Measurements from ENCODE around the gene TTC12.
A peak's percentile ranks its signal among the peaks of the same experiment; 100 is the strongest.

TTC12 gene, protein sequence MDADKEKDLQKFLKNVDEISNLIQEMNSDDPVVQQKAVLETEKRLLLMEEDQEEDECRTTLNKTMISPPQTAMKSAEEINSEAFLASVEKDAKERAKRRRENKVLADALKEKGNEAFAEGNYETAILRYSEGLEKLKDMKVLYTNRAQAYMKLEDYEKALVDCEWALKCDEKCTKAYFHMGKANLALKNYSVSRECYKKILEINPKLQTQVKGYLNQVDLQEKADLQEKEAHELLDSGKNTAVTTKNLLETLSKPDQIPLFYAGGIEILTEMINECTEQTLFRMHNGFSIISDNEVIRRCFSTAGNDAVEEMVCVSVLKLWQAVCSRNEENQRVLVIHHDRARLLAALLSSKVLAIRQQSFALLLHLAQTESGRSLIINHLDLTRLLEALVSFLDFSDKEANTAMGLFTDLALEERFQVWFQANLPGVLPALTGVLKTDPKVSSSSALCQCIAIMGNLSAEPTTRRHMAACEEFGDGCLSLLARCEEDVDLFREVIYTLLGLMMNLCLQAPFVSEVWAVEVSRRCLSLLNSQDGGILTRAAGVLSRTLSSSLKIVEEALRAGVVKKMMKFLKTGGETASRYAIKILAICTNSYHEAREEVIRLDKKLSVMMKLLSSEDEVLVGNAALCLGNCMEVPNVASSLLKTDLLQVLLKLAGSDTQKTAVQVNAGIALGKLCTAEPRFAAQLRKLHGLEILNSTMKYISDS

DNA sequence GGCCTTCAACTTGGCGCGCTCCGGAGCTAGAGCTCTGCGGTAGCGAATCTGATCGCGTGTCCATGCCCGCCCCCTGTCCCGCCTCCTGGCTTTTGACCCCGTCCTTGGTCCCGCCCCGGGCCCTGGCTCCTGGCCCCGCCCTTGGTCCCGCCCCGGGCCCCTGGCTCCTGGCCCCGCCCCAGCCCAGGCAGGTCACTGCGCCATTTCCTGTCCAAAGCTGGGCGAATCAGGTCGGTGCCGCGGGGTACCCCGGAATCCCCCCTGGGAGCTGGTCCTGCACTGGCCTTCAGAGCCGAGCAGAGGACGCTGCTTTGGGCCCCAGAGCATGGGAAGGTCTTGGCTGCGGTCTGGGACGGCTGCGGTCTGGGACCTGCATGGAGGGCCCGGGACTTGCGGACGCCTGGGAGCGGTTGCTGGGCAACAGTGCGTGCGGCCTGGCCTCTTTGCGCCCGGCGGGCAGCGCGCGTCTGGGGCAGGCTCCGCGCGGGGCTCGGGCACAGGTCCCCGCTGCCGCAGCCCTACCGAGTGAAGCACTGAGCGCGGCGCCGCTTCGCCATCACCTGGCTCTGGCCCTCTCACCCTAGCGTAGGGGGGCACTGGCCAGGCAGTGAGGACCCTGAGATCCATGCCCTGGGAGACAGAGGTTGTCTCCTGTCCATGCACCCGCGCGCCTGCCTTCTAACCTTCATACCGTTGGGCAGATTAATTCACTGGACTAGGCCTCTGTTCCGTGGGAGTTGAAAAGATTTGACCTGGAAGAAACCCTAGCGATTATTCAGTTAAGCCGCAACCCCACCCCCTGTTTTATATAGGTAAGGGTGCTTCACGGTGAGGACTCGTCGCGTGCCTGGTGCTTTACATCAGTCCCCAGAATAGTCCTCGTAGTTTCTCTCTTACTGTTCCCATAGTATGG is at the start of gene TTC12:
Gene TTC12, plus strand, starts transcription at position 195 of the 913 bp plus-strand sequence. CDS start 1,675 bp downstream, outside the sequence.
- peak; percentile 28 to 94 (median 87) for DNase-seq

DNA sequence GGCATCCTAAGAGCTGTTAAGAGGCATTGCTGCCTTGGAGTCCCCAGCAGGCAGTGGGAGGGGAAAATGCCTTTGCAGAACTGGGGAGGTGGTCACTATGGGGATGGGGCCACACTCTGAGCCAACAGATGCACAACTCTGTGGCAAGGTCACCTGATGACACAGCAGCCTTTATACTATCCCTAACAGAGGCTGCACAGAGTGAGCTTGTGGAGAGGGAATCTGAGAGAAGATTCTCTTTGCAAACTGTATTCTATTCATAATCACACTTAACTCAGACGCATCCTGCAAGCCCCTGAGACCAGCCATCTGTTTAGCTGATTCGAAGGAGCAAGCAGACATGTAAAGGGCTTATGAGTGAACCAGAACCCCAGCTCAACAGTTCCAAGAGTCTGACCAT is 49.0 kb upstream of the TTC12 start:
- DNase-seq = peak in 1 of 58 donors; percentile 33

DNA sequence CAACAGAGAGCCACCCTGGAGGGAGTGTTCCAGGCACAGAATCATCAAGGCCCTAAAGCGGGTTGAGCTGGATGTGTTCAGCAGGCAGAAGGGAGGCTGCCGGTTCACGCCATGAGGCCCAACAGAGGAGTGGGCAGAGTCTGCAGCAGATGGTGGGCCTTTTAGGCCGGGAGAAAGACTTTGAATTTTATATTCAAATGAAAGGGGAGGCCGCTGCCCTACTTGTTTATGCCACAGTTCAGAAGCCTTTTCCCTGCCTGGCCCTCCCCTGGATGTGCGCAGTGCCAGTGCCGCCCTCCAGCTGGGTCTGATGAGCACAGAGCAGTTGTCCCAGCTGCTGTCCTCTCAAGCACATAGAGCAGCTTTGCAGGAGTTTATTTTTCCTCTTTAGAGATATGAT is 46.9 kb upstream of the TTC12 start:
- DNase-seq = peak in 44 of 58 donors; percentile 7 to 77 (median 52)

DNA sequence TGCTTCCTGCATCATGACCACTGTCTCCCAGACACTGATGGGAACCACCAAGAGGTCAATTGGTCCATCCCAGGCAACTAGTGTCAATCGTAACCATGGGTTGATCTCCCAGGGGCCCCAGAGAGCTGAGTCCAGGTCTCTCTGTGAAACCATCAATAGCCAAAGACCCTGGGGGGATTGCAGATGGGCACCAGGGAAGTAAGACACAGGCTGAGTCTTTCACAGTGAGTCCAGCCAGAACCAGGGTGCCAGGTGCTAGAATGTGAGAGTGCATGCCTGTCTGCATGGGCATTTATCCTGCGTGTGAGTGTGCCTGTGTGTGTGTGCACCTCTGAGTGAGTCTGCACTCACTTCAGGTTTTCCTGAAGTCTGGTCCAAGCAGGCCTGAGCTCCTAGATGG is 45.3 kb upstream of the TTC12 start:
- DNase-seq = no peak

DNA sequence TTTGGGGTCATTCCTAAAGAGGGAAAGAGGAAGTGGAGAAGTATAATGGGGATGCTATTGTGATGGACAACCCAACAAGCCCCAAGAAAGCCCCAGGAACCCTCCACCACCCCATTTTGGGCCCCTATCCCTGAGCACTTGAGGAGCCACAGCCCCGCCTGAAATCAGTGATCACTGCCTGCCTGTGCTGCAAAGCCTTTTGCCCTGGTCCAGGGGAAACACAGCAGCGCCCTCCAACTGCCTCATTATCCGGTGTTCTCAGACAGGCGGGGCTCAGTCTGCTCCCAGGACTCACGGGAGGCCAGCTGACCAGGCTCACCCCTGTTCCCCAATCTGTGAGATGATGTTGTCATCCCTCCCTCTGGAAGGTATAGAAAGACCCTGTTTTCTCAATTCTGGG is 44.7 kb upstream of the TTC12 start:
- DNase-seq = no peak

DNA sequence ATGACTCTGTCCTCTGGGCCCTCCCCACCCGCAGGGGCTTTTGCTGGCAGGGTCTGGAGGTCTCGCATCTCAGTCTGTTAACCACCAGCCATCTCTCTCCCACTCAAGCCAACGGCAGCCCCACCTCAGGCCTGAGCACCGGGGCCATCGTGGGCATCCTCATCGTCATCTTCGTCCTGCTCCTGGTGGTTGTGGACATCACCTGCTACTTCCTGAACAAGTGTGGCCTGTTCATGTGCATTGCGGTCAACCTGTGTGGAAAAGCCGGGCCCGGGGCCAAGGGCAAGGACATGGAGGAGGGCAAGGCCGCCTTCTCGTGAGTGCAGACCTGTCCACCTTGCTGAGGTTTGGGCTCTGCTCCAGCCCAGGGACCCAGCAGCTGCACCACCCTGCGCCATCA is 44.3 kb upstream of the TTC12 start:
- DNase-seq = no peak

DNA sequence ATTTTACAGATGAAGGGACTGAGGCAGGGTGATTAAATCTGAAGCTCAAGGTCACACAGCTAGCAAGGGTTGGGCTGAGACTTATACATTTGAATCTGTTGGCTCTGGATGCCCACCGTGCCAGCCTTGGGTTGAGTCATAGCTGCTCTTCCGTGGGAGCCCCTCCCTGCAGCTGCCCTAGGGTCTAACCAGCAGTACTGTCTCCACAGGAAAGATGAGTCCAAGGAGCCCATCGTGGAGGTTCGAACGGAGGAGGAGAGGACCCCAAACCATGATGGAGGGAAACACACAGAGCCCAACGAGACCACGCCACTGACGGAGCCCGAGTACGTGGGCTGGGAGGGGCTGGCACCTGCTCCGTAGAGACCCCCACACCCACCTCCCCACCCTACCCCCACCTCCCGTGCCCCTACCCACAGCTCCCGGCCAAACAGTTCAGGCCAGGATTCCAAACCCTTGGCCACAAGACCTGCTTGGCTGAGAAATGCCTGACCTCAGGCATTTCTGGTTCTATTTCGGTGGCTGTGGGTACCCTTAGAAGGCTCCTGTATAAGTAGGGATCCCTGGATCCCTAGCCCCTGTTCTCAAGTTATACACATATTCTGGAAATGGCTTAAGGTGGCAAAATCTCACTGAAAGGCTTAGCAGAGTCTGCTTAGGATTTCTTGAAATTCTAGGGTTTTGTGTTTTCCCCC is 42.7 kb upstream of the TTC12 start:
- no peak for DNase-seq

DNA sequence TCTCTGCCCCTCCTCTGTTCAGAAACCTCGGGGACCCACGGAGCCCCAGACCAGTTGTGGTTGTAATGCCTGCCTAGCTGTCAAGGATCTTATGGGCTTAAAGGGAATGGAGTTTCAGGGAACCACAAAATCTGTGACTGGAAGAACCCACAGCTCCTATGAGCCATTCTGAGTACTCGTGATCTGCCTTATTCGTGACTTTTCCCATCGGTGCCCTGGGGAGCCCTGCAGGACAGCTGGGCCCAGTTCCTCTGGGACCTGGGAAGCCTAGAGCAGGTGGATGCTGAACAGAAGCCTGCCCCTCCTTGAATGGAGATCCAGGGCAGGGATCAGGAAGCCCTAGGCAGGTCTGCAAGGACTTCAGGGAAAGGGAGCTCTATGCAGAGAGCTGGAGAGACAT is 42.1 kb upstream of the TTC12 start:
- DNase-seq = no peak

DNA sequence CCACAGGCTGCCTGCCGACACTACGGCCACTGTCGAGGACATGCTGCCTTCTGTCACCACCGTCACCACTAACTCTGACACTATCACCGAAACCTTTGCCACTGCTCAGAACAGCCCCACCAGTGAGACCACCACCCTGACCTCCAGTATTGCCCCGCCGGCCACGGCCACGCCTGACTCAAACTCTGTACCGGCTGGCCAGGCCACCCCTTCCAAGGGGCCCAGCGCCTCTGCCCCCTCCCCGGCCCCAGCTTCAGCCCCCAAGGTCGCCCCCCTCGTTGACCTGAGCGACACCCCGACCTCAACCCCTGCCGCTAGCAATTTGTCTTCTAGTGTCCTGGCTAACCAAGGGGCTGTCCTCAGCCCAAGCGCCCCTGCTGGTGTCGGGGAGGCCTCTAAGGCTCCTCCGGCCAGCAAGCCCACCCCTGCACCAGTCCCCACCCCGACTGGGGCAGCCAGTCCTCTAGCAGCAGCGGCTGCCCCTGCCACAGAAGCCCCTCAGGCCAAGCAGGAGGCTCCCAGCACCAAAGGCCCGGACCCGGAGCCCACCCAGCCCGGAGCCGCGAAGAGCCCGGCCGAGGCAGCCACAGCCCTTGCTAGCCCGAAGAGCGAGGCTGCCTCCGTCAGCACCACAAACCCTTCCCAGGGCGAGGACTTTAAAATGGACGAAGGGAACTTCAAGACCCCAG is 41.3 kb upstream of the TTC12 start:
- DNase-seq = no peak

DNA sequence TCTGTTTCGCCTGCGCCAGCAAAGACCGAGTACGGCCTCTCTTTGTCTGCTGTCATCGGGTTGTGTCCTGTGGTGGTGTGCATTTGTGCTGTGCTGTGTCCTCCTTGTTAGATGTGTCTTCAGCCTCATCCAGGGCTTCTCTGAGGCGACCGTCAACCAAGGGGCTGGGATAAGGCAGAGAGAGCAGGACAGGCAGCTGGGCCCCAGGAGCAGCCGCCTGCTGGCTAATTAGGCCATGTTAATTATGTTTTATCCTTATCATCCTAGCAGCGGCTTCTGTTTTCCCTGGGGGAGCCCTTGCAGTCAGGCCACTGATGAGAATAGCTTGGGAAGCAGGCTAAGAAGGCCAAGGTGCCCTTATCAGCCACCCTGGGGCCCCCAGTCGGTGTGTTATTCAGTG is 40.7 kb upstream of the TTC12 start:
- DNase-seq = no peak

DNA sequence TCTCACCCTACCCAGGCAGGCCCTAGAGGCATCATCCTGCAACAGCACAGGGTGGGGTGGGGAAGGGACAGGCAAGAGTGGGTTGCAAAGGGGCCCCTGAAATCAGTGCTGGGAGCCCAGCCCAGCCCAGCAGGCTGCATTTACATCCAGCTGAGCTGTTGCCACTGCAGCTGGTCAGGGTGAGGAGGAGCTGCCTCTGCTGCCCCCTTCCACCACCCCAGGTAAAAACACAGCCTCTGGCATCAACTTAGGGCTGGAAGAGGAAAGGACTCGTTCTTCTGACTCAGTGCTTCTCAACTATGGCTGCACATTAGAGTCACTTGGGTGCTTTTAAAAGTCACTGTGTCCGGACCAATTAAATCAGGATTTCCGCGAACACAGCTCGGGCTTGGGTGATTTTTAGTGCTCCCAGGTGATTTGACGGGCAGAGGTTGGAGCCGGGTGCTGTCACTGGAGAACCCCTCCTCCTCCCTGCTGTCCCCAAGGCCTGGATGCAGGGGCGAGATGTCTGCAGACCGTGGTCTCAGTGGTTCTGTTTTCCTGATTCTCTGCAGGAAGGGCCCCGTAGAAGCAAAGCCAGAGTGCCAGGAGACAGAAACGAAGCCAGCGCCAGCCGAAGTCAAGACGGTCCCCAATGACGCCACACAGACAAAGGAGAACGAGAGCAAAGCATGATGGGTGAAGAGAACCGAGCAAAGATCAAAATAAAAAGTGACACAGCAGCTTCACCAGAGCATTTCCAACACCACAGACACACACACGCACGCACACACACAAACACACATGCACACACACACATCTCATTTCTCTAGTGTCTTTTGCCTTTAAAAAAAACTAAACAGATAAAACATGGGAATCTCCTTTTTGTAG is 39.4 kb upstream of the TTC12 start:
- peak in 27 of 58 donors; percentile 4 to 52 (median 28) for DNase-seq

DNA sequence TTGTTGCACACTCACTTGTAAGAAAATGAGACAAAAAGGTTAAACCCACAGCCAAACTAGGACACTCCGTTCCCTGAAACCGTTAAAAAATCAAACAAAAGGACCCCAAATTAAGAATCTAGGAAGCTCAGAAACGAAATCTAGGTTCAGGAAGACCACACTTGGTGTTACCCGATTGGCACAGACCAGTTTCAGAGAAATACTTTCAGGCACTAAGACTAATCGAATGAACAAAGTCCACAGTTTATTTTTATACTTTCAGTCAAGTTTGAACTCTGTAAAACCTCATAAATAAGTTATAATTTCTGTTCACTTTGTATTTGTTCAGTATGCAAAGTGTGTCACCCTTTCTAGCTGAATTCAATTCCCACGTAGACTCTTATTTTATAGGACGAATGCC is 38.8 kb upstream of the TTC12 start:
- no peak for DNase-seq

DNA sequence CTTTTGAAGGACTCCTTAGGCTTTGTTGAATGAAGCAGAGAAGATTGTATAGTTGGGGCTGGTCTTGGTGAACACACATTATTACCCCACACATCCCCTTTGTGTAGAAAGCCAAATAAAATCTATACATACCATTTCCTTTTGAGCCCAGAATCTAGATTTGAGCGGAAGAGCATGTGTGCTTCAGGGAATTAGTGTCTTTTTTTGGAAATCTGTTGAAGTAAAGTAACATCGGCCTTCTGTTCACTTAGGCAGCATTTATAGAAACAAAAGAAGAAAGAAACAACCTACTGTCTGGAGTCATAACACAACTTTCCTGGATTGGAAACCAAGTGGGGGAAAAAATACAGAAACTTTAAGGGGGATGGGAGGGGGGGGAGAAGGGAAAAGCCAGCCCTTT is 37.9 kb upstream of the TTC12 start:
- no peak for DNase-seq

DNA sequence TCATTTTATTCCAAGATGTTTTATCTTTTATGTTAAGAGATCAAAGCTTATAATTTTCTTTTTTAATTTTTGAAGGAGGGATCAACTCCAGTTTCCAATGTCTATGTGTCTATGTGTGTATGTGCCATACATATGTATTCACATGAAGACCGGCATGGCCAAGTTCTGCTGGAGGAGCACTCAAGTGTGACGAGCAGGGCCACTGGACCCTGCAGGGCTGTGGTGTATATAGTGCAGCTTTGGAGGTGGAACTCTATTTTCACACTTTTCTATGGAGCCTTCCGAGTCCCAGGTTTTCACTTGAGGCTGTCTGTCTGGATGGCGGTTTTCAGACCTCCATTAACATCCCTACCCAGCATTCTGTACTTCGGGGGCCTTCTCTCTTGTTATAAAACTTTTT is 36.5 kb upstream of the TTC12 start:
- DNase-seq = no peak

DNA sequence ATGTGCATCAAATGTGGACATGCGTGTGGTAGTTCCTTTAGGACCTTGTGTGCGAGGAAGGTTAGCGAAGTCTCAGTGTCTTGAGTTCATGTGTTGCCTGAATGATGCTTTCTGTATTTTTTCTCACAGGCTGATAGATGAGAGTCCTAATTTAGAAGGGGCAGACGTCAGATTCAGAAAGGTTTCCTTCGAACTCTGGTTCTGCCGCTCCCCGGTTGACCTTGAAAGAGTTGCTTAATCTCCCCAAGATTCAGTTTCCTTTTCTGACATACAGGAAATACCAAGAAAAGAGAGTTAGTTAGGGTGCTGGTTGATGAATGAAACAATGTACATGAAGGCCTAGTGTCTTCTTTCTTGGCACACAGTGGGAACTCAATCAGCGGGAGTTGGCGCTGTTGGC is 35.9 kb upstream of the TTC12 start:
- DNase-seq = no peak

DNA sequence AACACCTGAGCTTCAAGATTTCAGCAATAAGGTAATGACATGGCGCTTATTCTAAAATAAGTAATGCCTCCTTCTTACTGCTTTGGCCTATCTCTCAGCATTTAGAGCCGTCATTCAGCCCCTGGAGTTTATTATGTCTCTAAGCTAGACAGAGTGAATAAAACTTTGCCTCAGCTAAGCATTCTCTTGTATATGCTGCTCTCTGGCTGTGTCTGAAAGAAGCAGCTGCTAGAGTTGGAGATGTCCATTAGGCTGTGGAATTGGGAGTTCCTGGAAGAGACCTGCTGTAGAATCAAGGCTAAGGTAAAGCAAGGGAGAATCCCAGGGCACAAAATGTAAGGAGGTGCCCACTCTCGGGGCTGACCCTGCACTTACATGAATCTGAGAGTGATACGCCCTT is 35.5 kb upstream of the TTC12 start:
- peak in 5 of 58 donors; percentile 11 to 35 (median 16) for DNase-seq

DNA sequence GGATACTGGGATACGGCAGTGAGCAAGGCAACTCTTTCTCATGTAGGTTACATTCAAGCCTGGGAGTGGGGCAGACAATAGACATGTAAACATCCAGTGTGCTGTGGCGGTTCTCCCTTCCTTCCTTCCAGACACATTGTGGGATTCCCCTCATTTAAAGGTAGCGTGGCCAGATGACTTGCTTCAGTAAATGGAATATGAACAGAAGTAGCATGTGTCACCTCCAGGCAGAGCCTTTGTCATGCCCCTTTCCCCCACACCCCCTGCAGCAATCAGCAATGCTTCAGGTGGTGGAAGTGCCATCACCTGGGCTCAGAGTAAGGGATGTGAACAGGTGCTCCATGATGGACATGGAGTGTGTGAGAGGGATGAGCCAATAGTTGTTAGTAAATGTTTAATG is 34.8 kb upstream of the TTC12 start:
- no peak for DNase-seq

DNA sequence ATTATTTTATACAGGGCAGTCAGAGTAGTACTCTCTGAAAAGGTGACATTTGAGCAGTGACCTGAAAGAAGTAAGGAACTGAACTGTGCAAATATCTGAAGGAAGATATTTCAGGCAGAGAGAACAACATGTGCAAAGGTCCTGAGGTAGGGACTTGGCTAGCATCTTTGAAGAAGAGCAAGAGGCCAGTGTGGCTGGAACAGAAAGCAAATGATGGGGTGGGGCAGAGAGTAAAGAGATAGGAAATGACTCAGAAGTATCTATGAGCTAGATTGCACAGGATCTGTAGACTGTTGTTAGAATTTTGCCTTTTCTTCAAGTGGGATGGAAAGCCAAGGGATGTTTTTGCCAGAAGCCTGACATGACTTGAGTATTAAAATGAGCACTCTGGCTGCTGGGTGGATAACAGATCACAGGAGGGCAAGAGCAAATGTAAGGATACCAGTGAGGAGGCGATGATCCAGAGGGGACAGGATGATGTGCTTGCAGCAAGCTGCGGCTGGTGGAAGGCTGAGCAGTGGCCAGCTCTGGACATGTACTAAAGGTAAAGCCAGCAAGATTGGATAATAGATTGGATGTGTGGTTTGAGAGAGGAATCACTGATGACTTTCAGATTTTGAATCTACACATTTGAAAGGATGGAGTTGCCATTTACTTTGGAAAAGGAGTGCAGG is 33.2 kb upstream of the TTC12 start:
- DNase-seq = no peak

DNA sequence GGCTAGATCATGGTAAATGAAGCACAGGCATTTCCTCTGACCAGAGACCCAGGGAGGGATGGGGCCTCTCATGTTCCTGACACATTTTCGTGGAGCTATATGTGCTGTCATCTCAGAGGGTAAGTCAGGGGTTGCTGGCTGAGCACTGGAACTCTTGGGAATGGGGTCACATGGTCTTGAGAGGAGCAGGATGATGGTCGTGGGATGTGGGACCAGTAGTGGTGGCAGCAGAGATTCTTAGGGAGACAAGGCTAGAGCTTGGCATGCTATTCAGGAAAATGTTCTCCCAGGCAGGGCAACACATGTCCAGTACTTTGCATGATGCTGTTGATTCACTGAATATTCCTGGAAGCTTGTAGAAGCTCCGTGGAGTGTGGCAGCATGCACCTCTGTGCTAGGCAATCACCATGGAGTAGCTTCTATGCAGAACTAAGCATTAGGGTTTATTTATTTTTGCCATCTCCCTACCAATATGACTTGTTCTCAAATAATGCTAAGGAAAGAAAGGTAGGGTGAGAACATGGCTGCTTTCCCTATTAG is 31.4 kb upstream of the TTC12 start:
- no peak for DNase-seq
